HepG2 (cell line): ENCODE measurements around the gene RHBDD3. TPM values are rescaled to one million over a fixed set of nuclear protein-coding genes. Genes with fewer than 3 reads are reported as not detected.

Experiments used
- DNMT3B ChIP-seq: conservative IDR thresholded peaks from 2 replicates; pipeline ENCODE4 v1.6.1; 2016; ENCODE audit warnings: missing biosample characterization, control low read depth
- GABPB1 ChIP-seq: IDR thresholded peaks from 2 replicates; pipeline ENCODE4 v1.6.1; 2016; ENCODE audit warnings: mild to moderate bottlenecking, missing genetic modification reagents, moderate library complexity, missing compliant biosample characterization
- KDM1A ChIP-seq: IDR thresholded peaks from 2 replicates; pipeline ENCODE4 v1.6.1; 2016; ENCODE audit warnings: missing compliant biosample characterization
- MLLT10 ChIP-seq: sonication (generic); formaldehyde crosslinking; IDR thresholded peaks from 2 replicates; pipeline ENCODE4 v1.4.0; 2020; ENCODE audit warnings: missing genetic modification reagents
- MTA3 ChIP-seq: sonication (generic); formaldehyde crosslinking; IDR thresholded peaks from 2 replicates; pipeline ENCODE4 v1.4.0; 2020; ENCODE audit warnings: missing genetic modification reagents
- NCOA5 ChIP-seq: sonication (generic); formaldehyde crosslinking; IDR thresholded peaks from 2 replicates; pipeline ENCODE4 v1.4.0; 2020; ENCODE audit warnings: missing genetic modification reagents
- PHB2 ChIP-seq: fragments of 450-650 bp; IDR thresholded peaks from 2 replicates; pipeline ENCODE4 v1.6.1; 2018; ENCODE audit not compliant: partially characterized antibody
- PHF5A ChIP-seq: IDR thresholded peaks from one replicate; pipeline ENCODE4 v1.6.1; 2018; ENCODE audit warnings: low read depth, missing genetic modification reagents; ENCODE audit not compliant: unreplicated experiment
- PTBP1 ChIP-seq: fragments of 200-400 bp; formaldehyde crosslinking; IDR thresholded peaks from 2 replicates; pipeline ENCODE4 v1.6.1; 2018; ENCODE audit warnings: low read length, low read depth; ENCODE audit not compliant: poor library complexity, severe bottlenecking
- RFX1 ChIP-seq: fragments of 450-650 bp; IDR thresholded peaks from 2 replicates; pipeline ENCODE4 v1.6.1; 2017
- SMAD9 ChIP-seq: sonication (generic); formaldehyde crosslinking; IDR thresholded peaks from 2 replicates; pipeline ENCODE4 v1.5.1; 2020; ENCODE audit warnings: mild to moderate bottlenecking, missing genetic modification reagents
- THYN1 ChIP-seq: sonication (generic); formaldehyde crosslinking; IDR thresholded peaks from 2 replicates; pipeline ENCODE4 v1.8.1; 2023; ENCODE audit warnings: low read depth, mild to moderate bottlenecking, moderate library complexity, missing genetic modification reagents, borderline replicate concordance
- TRIM22 ChIP-seq: fragments of 450-650 bp; IDR thresholded peaks from 2 replicates; pipeline ENCODE4 v1.6.1; 2017
- U2AF1 ChIP-seq: fragments of 200-400 bp; formaldehyde crosslinking; optimal IDR thresholded peaks from 2 replicates; pipeline ENCODE3; 2017; ENCODE audit warnings: mild to moderate bottlenecking, low read depth, low read length
- U2AF2 ChIP-seq: fragments of 200-400 bp; formaldehyde crosslinking; IDR thresholded peaks from 2 replicates; pipeline ENCODE4 v1.6.1; 2017; ENCODE audit warnings: low read depth, mild to moderate bottlenecking, low read length
- ZFY ChIP-seq: sonication (generic); formaldehyde crosslinking; IDR thresholded peaks from 2 replicates; pipeline ENCODE4 v1.4.0; 2020; ENCODE audit warnings: missing genetic modification reagents
- ZMYM4 ChIP-seq: sonication (generic); formaldehyde crosslinking; IDR thresholded peaks from 2 replicates; pipeline ENCODE4 v1.8.1; 2023; ENCODE audit warnings: mild to moderate bottlenecking, missing genetic modification reagents
- ZNF180 ChIP-seq: sonication (generic); formaldehyde crosslinking; IDR thresholded peaks from 2 replicates; pipeline ENCODE4 v1.4.0; 2020; ENCODE audit warnings: low read depth, missing genetic modification reagents, borderline replicate concordance
- ZNF329 ChIP-seq: sonication (generic); formaldehyde crosslinking; IDR thresholded peaks from 2 replicates; pipeline ENCODE4 v1.9.0; 2021; ENCODE audit warnings: low read depth, mild to moderate bottlenecking, missing genetic modification reagents
- ZNF557 ChIP-seq: sonication (generic); formaldehyde crosslinking; IDR thresholded peaks from 2 replicates; pipeline ENCODE4 v1.4.0; 2020; ENCODE audit warnings: missing genetic modification reagents
- ZNF558 ChIP-seq: sonication (generic); formaldehyde crosslinking; IDR thresholded peaks from 2 replicates; pipeline ENCODE4 v1.9.0; 2022; ENCODE audit warnings: mild to moderate bottlenecking, missing genetic modification reagents, borderline replicate concordance
- ZNF672 ChIP-seq: sonication (generic); formaldehyde crosslinking; IDR thresholded peaks from 2 replicates; pipeline ENCODE4 v1.8.1; 2022; ENCODE audit warnings: missing genetic modification reagents
- ZNF674 ChIP-seq: sonication (generic); formaldehyde crosslinking; IDR thresholded peaks from 2 replicates; pipeline ENCODE4 v1.5.0; 2020; ENCODE audit warnings: low read depth, mild to moderate bottlenecking, missing genetic modification reagents
- ZNF770 ChIP-seq: sonication (generic); formaldehyde crosslinking; IDR thresholded peaks from 2 replicates; pipeline ENCODE4 v1.5.0; 2020; ENCODE audit warnings: mild to moderate bottlenecking, missing genetic modification reagents
- ZSCAN29 ChIP-seq: sonication (generic); formaldehyde crosslinking; conservative IDR thresholded peaks from 2 replicates; pipeline ENCODE4 v1.4.0; 2020; ENCODE audit warnings: mild to moderate bottlenecking, missing genetic modification reagents
- ZSCAN9 ChIP-seq: IDR thresholded peaks from 2 replicates; pipeline ENCODE4 v1.6.1; 2016; ENCODE audit warnings: borderline replicate concordance
- polyA plus RNA-seq, 8 experiments: library from polyadenylated mRNA; depleted of rRNA in 3 of 8; stranded (reverse) in 7 of 8; unstranded in 1 of 8; fragments of >200 nt; fragmentation: Illumina TruSeq in 4 of 8; extraction: Trizol in 4 of 8; gene quantifications; 2 replicates each; pipeline versions ENCODE4 v1.2.1 to v1.2.3, GENCODE V29; 2011 to 2016; ENCODE audit warnings: low read depth in 4 of 8, missing spikeins in 1 of 8, mixed read lengths in 1 of 8; ENCODE audit not compliant: insufficient read depth in 1 of 8
- total RNA-seq, 5 experiments: library from RNA; depleted of rRNA; stranded (reverse); fragments of >200 nt; fragmentation: Illumina TruSeq; extraction: Trizol; gene quantifications; 2 replicates each; pipeline ENCODE4 v1.2.3, GENCODE V29; 2016; ENCODE audit warnings: low read depth in 1 of 5
- TF ChIP-seq, protein P1 (sequence below): sonication (generic); formaldehyde crosslinking; IDR thresholded peaks from 2 replicates; pipeline ENCODE4 v1.4.0; 2020; ENCODE audit warnings: missing genetic modification reagents, mild to moderate bottlenecking, borderline replicate concordance

The RHBDD3 gene
- total and polyA plus RNA-seq, 2 of the 13 experiments (the other 11 are each of a cell fraction or from before 2014, with no cell fraction given): 12.1 to 26.7 TPM

DNA sequence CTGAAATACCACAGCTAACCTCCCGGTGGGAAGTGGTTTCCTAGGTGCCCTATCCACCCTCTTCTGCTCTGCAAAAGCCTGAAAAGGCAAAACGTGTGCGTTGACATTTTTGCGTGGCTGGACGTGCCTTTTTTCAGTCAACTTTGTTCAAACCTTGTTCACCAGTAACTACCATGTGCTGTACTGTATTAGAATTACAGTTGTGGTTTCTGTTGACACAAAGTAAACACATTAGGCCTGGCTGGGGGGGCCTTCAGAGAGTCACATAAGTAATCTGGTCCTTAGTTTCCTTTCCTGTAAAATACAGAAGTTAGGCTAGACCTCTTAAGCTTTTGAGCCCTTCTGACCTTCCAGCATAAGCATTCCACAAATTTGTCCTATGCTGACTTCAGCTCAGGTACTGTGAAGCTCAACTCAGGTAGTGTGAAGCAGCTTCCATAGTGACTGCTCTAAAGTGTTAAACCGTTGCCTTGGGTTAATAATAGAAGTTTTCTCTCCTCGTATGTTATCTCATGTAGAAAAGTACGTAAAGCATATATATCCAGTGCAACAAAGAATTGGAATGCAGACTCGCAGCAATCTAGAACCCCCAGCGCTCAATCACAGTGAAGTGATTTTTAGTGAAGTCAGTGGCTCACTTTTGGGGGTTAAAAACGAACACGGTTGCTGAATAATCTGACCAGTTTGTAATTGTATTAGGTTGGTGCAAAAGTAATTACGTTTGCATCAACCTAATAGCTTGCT, 2.1 kb upstream of the RHBDD3 start (continued):
- no peak for TF ChIP-seq ZNF770 (CRISPR knock-in tag)
- TF ChIP-seq RFX1: no peak
- TF ChIP-seq ZSCAN29: no peak
- TF ChIP-seq TRIM22: no peak
- TF ChIP-seq PHF5A: no peak
- TF ChIP-seq, protein P1, sequence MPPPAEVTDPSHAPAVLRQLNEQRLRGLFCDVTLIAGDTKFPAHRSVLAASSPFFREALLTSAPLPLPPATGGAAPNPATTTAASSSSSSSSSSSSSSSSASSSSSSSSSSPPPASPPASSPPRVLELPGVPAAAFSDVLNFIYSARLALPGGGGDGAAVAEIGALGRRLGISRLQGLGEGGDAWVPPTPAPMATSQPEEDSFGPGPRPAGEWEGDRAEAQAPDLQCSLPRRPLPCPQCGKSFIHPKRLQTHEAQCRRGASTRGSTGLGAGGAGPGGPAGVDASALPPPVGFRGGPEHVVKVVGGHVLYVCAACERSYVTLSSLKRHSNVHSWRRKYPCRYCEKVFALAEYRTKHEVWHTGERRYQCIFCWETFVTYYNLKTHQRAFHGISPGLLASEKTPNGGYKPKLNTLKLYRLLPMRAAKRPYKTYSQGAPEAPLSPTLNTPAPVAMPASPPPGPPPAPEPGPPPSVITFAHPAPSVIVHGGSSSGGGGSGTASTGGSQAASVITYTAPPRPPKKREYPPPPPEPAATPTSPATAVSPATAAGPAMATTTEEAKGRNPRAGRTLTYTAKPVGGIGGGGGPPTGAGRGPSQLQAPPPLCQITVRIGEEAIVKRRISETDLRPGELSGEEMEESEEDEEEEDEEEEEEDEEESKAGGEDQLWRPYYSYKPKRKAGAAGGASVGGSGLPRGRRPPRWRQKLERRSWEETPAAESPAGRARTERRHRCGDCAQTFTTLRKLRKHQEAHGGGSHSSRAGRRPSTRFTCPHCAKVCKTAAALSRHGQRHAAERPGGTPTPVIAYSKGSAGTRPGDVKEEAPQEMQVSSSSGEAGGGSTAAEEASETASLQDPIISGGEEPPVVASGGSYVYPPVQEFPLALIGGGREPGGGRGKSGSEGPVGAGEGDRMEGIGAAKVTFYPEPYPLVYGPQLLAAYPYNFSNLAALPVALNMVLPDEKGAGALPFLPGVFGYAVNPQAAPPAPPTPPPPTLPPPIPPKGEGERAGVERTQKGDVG: no peak
- TF ChIP-seq ZFY (CRISPR knock-in tag): no peak; the same call in 1 of the 2 replicates
- no peak for TF ChIP-seq SMAD9 (CRISPR knock-in tag)
- no peak for TF ChIP-seq ZSCAN9 (CRISPR knock-in tag)
- TF ChIP-seq PTBP1: no peak
- TF ChIP-seq THYN1: no peak
- no peak for TF ChIP-seq ZNF558 (CRISPR knock-in tag)
- TF ChIP-seq ZNF557 (CRISPR knock-in tag): no peak
- no peak for TF ChIP-seq ZNF329 (CRISPR knock-in tag)
- TF ChIP-seq U2AF1: no peak
- no peak for TF ChIP-seq MLLT10 (CRISPR knock-in tag)
- TF ChIP-seq ZNF180 (CRISPR knock-in tag): no peak
- no peak for TF ChIP-seq KDM1A (CRISPR knock-in tag)
- TF ChIP-seq PHB2: no peak
- TF ChIP-seq NCOA5 (CRISPR knock-in tag): no peak
- no peak for TF ChIP-seq ZNF674 (CRISPR knock-in tag)
- TF ChIP-seq ZNF672 (CRISPR knock-in tag): no peak
- no peak for TF ChIP-seq ZMYM4 (CRISPR knock-in tag)
- TF ChIP-seq U2AF2: no peak
- no peak for TF ChIP-seq MTA3 (CRISPR knock-in tag)
- no peak for TF ChIP-seq GABPB1
- no peak for TF ChIP-seq DNMT3B (CRISPR knock-in tag)
